HG03565 (cell line): Measurements from ENCODE around the gene TMEM88.

Source experiments
- ATAC-seq: cut with Tn5 transposase; IDR thresholded peaks from one replicate; pipeline ENCODE4 v1.9.1; 2021; ENCODE audit warnings: mild to moderate bottlenecking, moderate library complexity; ENCODE audit not compliant: unreplicated experiment

The TMEM88 gene

GRCh38 chr17:7884581-7885366 is 29.9 kb downstream of the TMEM88 start:
- no peak for ATAC-seq

- peak; percentile 27 for ATAC-seq
Observed at GRCh38 chr17:7885367-7886226, 30.7 kb downstream of the TMEM88 start.

- ATAC-seq = no peak
Observed at GRCh38 chr17:7886227-7887037, 31.6 kb downstream of the TMEM88 start.

DNA sequence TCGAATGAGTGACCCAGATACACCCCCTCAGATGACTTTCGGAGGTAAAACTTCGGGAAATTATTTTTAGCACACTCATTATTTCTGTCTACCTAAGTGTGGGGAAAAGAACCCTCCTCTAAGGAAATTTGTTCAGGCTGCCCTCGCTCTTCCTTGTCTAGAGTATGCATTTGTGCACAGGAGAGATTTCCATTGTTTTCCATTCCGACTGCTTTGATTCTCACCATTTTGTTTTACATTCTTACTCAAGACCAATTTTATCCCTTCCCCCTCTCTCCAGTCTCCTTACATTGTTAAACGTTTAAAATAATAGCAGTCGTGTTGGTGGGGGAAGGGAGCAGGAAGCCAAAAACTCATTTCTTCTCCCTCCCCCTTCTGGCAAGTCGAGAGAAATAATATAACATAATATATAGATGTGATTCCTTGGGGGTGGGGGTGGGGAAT is 32.2 kb downstream of the TMEM88 start:
- no peak for ATAC-seq

DNA sequence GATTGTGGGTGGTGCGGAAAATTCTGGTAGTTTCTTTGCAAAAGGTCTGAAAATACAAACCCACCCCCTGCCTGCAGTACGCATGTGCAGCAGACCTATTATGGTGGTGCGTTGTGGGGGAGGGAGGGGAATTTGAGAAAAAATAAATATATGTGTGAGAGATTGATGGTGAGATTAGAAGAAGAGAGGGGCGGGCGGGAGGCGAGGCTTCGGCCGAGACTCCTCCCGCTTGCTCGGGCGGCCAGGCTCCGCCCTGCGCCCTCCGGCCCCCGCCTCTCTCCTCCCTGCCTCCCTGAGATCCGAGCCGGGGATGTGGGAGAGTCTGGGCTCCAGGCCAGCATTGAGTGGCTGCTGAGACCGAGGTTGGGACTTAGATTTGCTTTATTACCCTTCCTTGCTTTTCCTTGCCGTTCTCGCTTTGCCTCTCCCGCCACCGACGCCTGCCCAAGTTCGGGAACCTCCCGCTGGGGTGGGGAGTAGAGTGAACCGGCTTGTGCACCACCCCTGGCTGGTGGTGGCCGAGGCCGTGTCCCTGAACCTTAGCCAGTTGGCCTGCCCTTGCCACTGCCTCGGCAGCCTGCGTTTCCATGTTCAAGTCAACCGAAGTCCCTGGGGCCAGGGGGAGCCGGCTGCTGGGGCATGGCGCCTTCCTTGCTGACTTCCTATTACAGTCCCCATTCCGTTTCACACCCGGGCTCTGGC is 32.8 kb downstream of the TMEM88 start:
- no peak for ATAC-seq

GRCh38 chr17:7888184-7888920 is 33.5 kb downstream of the TMEM88 start, which contains the start of gene CHD3:
Gene CHD3, plus strand, starts transcription at chr17:7888789. Its CDS starts 212 bp downstream, at chr17:7889001.
- ATAC-seq = no peak

GRCh38 chr17:7889166-7889955 is 34.5 kb downstream of the TMEM88 start:
- ATAC-seq = no peak

GRCh38 chr17:7893187-7893880 is 38.5 kb downstream of the TMEM88 start:
- ATAC-seq = no peak

- ATAC-seq = no peak
Observed at GRCh38 chr17:7894226-7894625, 39.4 kb downstream of the TMEM88 start.

GRCh38 chr17:7894866-7895265 is 40.0 kb downstream of the TMEM88 start:
- no peak for ATAC-seq

GRCh38 chr17:7897090-7897489 is 42.2 kb downstream of the TMEM88 start:
- ATAC-seq = no peak

DNA sequence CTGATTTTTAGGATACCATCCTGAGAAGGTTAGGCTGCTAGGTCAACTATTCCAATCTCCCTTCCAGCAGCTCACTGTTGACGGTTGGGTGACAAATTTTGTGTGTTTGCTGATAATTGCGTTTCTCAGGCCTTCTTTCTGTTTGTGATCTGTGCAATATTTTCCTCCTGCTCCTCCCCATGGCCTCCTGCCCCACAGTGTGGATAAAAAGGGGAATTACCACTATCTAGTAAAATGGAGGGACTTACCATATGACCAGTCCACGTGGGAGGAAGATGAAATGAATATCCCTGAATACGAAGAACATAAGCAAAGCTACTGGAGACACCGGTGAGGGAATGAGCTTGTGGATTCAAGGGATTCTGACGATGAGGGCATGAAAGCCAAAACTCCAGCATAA is 42.9 kb downstream of the TMEM88 start:
- ATAC-seq = no peak

DNA sequence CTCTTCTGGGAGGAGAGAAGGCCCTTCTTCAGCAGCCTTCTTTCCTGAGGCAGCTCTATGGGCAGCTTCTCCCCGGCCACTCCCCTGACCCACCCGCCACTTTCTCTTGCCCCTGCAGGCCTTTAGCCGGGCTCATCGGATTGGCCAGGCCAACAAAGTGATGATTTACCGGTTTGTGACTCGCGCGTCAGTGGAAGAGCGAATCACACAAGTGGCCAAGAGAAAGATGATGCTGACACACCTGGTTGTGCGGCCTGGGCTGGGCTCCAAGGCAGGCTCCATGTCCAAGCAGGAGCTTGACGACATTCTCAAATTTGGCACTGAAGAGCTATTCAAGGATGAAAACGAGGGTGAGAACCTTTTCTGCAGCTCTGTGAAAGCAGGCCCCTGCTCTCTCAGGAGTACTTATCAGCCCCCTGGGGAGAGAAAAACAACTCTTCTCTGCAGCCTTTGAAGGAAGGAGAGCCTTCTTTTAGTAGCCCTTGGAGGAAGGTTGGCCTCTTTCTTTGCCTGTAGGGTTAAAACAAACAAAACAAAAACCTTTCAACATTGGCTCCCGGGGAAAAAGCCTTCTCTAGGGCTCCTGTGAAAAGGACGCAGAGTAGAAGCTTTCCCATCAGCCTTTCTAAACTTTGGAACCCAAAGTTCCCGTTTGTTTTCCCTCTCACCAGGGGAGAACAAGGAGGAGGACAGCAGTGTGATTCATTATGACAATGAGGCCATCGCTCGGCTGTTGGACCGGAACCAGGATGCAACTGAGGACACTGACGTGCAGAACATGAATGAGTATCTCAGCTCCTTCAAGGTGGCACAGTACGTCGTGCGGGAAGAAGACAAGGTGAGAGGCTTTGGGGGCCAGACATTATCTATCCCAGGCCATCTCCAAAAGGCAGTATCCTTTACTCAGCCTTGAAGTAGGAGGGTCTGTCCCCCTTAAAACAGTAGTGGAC is 48.6 kb downstream of the TMEM88 start:
- no peak for ATAC-seq
